LNCAP (cell line): ENCODE results near the gene CXXC1.

Source experiments
- TF ChIP-seq, protein P1 (sequence below): fragments of 450-650 bp; IDR thresholded peaks from 2 replicates; pipeline ENCODE4 v1.5.1; 2017; ENCODE audit warnings: mild to moderate bottlenecking

The CXXC1 gene

DNA sequence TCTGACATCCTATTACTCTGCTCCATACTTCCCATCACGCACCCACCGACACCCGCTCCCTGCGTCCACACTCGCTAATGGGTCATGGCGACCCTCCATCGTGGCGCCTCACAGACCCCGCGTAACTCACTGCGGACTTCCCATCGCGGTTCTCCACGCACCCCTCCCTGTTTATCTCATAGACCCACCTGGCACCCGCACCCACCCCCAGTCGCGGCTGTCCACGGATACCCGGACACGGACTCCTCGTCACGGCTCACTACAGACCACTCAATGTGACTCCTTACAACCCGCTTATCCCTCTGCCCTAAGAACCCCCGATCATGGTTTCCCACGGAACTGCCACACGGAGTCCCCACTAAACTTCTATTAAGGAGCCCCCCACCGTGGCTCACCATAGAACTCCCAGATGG lies 458 bp downstream of the CXXC1 start:
- TF ChIP-seq, protein P1, sequence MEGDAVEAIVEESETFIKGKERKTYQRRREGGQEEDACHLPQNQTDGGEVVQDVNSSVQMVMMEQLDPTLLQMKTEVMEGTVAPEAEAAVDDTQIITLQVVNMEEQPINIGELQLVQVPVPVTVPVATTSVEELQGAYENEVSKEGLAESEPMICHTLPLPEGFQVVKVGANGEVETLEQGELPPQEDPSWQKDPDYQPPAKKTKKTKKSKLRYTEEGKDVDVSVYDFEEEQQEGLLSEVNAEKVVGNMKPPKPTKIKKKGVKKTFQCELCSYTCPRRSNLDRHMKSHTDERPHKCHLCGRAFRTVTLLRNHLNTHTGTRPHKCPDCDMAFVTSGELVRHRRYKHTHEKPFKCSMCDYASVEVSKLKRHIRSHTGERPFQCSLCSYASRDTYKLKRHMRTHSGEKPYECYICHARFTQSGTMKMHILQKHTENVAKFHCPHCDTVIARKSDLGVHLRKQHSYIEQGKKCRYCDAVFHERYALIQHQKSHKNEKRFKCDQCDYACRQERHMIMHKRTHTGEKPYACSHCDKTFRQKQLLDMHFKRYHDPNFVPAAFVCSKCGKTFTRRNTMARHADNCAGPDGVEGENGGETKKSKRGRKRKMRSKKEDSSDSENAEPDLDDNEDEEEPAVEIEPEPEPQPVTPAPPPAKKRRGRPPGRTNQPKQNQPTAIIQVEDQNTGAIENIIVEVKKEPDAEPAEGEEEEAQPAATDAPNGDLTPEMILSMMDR: no peak

DNA sequence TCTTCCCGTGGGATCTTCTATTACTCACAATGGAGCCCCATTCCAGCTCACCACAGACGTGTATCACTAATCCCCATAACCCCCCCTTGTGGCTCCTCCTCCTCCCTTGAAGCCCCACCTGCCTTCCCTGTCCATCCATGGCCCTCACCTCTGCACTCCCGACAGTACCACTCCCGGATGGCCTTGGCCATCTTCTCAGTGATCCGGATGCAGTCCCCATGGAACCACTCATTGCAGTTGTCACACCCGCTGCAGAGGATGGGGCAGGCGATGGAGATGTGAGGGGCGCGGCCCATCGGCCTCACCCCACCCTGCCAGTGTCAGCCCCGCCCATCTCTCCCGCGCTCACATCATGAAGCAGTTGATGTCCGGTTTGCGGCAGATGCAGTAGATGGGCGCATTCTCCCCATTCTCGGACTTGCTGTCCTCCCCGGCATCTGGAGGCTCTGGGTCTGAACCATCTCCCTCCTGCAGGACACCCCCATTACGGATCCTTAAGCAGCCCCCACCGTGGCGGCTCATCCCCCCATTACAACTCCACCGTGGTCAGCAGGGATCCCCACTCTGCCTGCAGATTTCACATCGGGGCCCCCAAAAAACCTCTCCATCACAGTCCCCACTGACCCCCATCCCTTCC lies 983 bp downstream of the CXXC1 start:
- TF ChIP-seq, protein P1: no peak

DNA sequence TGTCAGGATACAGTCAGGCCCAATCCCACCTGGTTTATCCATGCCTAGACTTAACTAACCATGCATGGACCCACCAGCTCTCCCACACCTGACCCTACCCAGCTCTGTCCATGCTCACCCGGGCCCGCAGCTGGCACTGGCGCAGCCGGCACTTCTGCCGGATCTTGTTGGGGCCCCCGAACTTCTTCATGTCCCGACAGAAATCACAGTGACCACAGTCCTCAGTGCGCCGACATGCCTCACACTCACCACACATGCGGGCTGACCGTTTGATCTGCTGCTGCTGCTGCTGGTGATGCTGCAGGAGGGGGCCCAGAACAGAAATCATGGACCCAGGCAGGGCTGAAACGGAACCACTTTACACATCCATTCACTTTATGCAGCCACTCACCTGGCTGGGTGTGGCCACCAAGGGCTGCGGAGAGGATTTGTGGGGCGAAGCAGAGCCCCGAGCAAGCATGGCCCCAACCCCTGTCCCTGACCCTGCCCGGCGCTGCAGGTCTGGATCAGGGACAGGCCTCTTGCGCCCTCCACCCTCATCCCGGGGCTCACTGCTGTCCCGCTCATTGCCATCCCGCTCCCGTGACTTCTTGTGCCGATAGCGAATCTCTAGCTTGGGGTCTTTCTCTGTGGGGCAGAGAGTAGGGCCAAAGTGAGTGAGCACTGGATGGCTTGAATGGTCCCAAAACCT lies 1.7 kb downstream of the CXXC1 start:
- TF ChIP-seq, protein P1: no peak

DNA sequence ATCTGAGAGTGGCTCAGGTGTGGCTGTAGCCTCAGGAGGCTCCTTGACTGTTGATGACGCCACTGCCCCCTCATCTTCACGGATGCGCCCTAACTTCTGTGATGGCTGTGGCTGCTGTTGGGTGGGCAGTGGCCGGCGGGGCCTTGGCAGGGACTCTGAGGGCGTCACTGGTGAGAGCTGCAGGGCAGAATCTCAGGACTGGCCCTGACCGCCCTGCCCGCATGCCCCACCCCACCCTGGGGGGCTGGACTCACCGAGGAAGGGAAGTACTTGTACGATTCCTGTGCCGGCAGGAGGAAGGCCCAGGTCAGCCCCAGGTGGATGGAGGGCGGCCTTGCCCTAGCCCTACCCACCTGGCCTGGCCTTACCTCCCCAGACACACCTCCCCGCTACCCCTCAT lies 2.4 kb downstream of the CXXC1 start:
- TF ChIP-seq, protein P1: no peak

DNA sequence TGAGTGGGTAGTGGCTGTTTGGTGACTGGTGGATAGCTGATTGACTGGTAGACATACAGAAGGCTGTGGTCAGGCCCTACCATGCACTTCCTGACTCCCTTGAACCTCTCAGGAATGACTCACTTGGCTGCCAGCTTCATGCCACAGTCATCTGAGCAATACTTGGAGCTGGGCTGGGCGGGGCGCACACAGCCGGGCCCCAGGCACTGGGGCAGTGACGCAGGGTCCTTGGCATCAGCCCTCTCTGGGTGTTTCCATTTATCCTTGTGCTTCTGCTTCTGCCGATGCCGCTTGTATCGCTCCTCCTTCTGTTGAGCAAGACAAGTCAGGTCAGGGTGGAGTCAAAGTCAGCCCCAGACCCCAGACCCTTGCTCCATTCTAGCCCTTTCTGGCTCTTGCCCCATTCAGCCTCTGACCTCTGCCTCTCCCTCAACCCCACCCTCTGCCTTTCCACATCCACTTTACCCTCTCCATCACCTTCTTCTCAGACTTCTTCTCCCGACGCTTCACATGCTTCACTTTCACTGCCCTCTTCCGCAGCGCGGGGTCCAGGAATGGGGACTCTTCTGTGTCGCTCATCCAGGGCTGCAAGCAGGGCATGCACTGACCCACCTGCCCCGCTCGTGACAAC lies 3.1 kb downstream of the CXXC1 start:
- TF ChIP-seq, protein P1: no peak

DNA sequence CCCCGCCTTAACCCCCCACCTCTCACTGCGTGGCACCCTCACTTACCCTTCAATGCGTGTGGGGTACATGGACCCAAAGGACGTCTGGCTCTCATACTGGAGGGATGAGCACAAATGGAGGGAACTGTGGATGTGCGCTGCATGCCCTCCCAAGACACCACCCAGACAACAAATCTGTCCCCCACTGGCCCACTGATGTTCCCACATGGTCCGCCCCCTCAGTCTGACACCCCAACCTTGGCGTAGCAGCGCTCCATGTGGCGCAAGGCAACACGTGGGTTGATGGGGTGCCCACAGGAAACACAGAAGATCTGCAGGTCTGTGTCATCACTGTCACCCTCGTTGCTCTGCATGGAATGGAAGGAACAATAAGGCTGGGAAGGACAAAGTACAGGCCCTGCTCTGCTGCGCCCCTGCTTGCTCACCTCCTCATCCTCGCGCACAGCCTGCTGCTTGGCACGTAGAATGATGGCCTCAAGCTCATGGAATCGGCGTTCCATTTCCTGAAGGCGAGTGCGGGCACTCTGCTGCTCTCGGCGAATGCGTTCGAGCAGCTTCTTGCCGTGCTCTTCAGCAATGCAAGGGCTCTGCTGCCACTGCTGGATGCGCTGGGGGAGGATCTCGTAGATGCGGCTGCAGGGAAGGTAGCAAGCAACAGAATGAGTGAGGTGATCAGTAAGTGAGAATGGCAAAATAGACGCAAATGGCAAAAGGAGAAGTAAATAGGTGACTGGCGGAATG lies 3.9 kb downstream of the CXXC1 start:
- TF ChIP-seq, protein P1: no peak

DNA sequence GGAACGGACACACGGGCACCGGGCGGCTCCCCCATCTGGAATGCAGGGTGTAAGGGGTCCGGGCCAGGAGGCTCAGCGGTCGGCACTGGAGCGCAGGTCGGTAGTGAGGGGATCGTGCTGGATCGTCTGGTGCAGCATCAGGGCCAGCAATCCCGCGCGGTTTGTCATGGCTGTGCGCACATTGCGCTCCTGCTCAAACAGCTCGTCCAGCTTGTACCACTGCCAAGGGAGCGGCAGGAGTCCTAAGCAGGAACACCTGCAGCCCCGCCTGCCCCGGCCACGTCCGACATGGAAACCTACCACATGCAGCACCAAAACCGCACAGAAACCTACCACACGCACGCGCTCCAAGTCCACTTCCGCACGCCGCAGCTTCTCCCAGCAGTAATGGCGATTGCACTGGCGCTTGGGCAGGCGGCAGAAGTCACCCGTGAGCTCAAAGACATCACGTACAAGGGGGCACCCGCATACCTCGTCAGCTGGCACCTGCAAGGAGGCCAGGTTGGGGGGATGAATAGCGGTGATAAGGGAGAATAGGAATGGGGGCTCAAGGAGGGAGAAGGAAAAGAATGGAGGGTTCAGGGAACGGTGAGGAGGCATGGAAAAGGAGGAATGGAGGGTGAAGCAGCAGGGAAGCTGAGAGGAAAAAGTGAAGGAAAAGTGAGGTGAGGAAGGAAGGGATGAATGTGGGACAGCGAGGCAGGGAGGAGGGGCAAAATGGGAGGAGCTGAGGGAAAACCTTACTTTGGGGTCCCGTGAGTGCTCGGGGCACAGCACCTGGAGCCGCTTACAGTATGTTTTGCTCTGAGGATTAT lies 4.8 kb downstream of the CXXC1 start:
- TF ChIP-seq, protein P1: no peak
